DMS153 (cell line): Measurements from ENCODE around the gene OR2T34.
"Not testable (repeated sequence)": the region's sequence is repeated elsewhere in the genome, so short reads cannot be mapped to it uniquely, and the experiment has no call there.

Source experiments
- DNase-seq: peaks from one replicate; lab custom pipeline; 2025; lab: John Stamatoyannopoulos, UW

Gene OR2T34, protein sequence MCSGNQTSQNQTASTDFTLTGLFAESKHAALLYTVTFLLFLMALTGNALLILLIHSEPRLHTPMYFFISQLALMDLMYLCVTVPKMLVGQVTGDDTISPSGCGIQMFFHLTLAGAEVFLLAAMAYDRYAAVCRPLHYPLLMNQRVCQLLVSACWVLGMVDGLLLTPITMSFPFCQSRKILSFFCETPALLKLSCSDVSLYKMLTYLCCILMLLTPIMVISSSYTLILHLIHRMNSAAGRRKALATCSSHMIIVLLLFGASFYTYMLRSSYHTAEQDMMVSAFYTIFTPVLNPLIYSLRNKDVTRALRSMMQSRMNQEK

DNA sequence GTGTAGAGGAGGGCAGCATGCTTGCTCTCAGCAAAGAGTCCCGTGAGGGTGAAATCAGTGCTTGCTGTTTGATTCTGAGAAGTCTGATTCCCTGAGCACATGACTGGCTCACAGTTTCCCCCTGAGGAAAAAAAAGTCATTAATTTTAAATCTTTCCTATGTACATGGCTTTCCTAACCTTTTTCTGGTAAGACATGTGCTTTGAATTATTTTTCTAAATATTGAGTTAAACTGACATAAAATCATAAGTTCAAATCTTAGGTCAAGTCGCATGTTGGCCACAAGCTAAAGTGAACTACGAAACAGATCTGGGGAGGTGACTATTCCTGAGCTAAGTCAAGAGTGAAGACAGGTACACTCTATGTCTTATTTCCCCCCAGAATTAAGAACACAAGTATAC, at the start of gene OR2T34:
Gene OR2T34 (minus strand): TSS at position 101 of the 400 bp plus-strand sequence. CDS start 0 bp downstream, at position 101.
- DNase-seq = not testable (repeated sequence)

DNA sequence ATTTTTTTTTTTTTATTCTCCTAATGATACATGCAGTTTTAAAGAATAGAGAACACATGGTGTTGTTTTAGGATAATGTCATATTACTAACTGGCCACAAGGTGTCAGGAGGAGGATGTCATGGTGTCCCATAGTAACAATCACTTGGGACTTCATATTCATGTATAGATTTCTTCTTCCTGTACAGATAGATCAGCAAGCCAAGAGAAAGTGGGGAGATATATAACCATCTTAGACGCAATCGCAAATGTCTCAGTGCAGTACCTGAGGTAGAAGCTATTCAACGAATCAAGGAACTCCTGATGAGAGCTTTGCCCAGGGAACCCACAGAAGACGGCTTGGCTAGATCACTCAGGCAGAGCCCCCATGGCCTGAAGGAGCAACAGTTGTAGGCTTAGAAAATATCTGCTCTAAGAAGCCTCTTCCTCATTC, 48.0 kb upstream of the OR2T34 start:
- DNase-seq = peak; percentile 53

DNA sequence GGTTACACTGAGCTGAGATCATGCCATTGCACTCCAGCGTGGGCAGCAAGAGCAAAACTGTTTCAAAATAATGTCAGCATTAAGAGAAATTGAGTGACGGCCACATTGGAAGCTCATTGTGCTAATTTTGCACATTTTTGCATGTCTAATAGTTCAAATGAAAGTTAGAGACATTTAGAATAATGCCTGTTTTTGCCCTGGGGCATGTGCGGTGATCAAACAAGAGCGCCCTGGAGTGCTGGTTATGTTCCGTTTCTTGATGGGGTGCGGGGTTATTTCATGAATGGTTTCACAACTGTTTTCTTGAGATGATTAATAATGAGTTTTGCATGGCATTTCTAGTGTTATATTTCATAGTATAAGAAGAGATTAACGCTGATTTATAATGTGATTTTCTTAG, 47.2 kb upstream of the OR2T34 start:
- no peak for DNase-seq

DNA sequence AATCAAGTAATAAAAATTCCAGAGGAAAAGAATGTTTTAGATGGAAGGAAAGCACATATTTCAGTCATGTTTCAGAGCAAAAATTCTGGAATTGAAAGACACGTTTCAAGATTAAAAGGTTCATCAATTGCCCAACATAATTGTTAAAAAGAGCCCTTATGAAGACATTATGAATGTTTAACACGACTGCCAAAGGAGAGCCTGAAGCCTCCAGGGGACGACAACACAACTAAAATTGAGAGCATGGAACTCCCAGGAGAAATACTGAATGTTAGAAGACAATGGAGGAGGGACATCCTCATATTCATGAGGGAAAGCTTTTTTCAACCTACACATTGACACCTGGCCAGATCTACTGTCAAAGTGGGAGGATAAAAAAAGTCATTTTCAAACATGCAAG, 44.3 kb upstream of the OR2T34 start:
- DNase-seq = peak; percentile 47

DNA sequence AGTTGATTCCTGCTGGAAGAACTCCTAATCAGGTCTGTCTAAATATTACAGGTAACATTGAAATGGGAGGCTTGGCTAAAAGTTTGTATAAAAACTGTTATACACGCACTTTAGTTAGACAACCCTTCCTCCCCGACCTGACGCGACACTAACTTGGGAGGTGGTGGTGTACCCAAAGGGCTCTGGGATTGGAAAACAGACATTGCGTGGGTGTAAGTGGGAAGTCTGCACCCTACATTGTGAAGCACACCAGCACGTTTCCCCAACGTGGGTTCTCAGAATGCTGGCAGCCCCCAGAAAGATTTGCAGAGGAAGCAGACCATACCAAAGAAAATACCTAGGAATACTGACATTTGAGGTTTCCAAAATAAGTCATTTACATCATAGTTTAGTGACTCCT, 43.6 kb upstream of the OR2T34 start:
- DNase-seq = no peak

DNA sequence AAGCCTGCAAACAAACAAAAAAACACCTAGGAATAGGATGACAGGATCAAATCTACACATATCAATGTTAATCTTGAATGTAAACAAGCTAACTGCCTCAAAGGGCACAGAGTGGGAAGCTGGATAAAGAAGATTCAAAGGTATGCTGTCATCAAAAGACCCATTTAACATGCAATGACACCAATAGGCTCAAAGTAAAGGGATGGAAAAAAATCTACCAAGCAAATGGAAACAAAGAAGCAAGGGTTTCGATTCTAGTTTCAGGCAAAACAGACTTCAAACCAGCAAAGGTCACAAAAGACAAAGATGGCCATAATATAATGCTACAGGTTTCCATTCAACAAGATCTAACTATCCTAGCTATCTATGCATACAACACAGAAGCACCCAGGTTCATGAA, 39.2 kb upstream of the OR2T34 start:
- DNase-seq = no peak

DNA sequence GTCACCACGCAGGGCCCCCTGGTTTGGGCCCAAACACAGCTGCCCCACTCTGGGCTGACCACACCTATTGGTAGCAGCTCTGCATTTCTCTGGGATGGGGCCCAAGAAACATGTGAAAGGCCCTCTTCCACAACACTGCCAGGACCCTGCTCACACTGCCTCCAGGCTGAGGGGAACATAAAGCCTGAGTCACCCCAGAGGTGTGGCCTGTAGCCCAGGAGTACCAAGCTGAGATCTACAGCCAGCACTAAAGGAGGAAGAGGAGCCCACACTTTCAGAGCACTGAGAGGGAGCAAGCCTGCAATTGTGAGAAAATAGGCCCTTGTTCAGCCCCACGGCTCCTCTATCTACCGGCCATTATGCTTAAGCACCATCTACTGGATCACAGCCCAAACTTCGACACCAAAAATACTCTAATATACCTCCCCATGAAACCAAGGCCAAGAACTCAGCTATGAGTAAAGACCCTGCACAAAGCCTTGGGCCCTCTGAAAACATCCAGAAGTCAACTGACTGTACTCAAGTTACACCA, 37.4 kb upstream of the OR2T34 start:
- DNase-seq = no peak

DNA sequence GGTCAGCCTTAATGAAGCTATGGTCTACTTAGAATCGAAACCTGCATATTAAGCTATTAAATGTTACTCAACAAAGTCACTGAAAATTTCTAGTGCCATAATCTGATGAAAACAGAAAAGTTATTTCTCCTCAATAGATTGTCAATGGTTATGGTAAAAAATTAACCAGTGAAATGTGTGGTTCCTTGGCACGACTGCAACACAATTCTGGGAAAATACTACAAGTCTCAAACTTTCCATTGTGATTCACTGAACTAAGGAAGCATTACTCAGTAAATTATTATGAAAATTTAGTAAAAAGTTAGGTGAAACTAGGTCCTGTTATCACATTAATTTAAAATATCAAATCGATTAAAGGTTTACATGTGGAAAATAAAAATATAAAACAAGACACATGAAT, 35.7 kb upstream of the OR2T34 start:
- no peak for DNase-seq

DNA sequence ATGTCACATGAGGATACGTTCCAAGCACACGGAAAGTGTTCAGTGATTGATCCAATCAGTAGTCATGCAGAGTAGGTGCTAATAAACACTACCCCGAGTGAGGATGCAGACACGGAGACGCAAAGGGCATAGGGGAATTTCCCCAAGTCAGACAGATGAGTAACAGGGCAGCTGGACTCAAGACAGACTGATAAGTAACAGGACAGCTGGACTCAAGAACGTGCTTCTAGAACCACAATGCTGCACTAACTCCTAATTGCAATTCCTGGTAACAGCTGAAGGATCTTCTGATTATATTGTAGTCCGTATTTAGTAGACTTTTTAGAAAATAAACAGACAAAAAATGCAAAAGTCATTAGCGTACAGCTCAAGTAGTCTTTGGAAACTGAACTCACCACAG, 24.8 kb upstream of the OR2T34 start:
- no peak for DNase-seq

DNA sequence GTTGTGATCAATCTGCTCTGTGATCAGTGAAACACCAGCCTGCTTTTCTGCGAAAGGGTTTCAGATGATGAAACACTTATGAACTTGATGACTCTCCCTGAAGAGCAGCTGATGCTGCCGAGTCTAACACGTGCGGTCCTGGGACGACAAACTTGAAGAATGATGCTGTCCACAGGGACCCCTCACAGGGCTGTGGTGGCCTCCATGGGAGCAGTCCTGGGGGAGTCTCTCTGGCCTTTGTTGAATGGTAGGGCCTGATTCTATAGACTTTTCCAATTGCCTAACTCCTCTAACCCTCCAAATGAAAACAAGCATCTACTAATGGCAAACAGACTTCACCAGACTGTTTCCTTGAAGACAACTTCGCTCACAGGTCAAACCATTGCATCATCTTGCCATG, 23.0 kb upstream of the OR2T34 start, which contains the start of gene OR2T10:
Gene OR2T10 (minus strand): TSS at position 112 of the 400 bp plus-strand sequence. CDS start 3,932 bp downstream, outside the sequence.
- no peak for DNase-seq

DNA sequence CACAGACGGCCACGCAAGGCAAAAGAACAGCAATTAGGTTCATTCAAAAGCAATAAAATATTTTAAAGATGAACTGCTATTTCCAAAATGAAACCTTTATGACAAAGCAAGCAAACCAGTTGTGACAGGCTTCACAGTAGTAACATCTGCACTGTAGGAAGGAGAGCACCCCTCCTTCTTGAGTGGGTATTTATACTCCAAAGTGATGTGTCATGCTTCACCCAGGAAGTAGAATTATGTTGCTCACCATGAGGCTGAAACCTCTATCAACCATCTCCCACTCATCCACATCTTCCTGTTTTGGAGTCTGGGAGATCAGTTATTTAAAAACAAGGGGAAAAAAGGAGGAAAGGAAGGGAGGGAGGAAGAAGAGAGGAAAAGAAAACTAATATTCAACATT, 22.1 kb upstream of the OR2T34 start:
- peak; percentile 13 for DNase-seq

DNA sequence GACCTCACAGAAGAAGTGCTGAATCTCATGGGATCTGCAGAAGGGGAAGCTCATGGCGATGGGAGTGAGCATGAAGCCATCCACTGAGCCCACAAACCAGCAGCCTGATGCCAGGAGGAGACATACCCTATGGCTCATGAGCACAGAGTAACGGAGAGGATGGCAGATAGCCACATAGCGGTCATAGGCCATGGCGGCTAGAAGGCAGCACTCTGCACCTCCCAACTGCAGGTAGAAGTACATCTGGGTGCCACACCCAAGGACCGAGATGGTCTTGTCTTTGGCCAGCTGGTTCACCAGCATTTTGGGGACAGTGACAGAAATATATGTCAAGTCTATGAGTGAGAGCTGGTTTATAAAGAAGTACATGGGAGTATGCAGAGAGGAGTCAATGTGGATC, 18.7 kb upstream of the OR2T34 start:
- no peak for DNase-seq

DNA sequence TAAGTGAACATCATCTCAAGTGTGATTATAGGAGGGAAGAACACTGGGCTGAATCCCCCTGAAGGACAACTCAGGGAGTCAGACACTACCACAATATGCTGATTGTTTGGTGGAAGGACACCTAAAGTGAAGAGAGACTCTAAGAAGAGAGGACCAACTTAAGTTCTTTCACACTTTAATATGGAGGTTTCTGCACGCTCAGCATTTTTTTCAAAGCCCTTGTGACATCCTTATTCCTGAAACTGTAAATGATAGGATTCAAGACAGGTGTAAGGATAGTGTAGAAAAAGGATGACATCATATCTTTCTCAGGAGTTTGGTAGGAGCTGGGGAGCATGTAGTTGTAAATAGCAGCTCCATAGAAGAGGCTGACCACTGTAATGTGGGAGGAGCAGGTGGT, 18.1 kb upstream of the OR2T34 start:
- no peak for DNase-seq

DNA sequence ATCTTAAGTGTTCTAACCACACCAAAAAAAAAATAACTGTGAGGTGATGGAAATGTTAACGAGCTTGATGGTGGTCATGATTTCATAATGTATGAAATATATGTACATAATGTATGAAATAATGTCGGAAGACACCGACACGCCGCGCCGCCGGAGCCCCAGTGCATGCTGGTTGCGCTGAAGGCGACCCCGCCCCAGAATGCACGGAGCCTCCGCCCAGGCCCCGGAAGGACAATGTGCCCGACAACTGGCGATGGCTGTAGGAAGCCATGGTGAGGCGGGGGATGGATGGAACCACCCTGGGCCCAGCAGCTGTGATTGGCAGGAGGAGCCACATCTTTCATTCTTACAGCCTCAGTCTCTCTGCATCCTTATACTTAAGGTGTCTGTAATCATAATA, 15.5 kb upstream of the OR2T34 start:
- DNase-seq = no peak

DNA sequence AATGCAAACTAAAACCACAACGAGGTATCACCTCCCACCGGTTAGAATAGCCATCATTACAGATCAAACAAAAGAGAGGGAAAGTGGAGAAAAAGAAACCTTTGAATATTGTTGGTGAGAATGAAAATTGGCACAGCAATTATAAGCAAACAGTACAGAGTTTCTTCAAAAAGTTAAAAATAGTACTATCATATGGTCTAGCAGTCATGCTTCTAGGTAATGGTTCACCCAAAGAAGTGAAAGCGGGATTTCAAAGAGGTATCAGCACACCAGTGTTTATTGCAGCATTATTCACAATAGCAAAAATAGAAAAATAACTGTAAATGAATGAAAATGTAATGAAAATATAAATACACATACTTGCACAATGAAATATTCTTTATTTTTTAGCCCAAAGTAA, 14.8 kb upstream of the OR2T34 start:
- no peak for DNase-seq

DNA sequence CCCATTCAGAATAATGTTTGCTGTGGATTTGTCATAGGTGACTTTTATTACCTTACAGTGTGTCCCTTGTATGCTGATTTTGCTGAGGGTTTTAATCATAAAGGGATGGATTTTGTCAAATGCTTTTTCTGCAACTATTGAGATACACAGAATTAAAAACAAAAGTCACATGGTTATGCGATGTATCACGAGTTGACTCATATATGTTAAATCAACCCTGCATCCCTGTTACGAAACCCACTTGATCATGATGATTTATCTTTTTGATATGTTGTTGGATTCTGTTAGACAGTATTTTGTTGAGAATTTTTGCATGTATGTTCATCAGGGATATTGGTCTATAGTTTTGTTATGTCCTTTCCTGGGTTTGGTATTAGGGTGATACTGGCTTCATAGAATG, 10.7 kb upstream of the OR2T34 start:
- DNase-seq = no peak

DNA sequence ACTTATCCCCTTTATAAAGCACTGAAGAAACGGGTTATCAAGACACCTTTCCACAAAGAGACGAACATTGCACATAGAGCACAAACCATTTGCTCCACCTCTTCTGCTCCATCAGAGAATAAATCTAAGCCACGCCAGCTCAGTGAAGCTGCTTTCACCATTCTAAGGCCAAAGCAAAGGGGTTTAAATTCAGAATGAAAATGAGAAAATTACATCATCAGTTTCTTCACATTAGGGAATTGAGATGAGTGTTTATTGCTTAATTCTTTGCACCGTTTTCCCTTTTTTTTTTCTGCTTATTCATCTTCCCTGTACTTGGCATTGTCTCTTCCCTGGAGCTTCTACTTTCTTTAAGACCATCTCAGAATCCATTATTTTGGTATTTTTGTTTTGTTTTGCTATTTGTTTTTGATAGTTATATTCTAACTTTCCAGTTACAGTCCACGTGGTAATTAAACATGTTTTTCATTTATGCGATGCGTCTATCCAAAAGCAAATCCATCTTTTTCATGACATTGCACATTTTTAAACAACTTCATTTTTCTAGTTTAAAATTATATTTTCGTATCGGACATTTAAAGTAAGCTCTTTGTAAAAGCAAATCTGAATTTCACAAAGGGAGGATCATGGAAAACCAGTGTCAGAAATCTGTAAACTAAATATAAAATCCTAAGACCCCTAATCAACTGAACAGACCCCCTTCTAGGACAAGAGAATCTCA, 1.9 kb upstream of the OR2T34 start:
- no peak for DNase-seq

DNA sequence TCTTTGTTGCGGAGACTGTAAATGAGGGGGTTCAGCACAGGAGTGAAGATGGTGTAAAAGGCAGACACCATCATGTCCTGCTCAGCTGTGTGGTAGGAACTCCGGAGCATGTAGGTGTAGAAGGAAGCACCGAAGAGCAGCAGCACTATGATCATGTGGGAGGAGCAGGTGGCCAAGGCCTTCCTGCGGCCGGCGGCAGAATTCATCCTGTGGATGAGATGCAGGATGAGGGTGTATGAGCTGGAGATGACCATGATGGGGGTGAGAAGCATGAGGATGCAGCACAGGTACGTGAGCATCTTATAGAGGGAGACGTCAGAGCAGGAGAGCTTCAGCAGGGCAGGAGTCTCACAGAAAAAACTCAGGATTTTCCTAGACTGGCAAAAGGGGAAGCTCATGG, 701 bp downstream of the OR2T34 start:
- not testable (repeated sequence) for DNase-seq

DNA sequence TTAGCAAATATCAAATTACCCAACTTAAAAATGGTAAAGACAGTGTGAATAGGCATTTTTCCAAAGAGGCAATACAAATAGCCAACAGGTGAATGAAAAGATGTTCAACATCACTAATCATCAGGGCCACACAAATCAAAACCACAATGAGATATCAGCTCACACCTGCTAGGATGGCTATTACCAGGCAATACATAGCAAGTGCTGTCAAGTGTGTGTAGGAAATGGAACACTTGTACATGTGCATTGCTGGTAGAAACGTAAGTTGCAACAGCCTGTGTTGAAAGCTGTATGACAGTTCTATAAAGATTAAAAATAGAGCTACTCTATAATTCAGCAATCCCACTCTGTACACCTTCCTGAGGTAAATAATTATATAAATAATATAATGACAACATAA, 2.5 kb downstream of the OR2T34 start:
- DNase-seq = not testable (repeated sequence)

DNA sequence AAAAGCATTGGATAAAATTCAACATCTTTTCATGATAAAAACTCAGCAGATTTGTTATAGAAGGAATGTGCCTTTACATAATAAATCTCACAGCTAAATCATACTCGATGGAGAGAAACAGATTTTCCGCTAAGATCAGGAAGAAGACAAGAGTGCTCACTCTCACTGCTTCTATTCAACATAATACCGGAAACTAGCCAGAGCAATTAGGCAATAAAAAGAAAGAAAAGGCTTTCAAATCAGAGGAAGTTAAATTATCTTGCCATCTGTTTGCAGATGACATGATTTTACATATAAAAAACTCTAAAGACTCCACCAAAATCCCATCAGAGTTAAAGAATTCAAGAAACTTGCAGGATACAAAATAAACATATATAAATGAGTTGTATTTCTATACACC, 3.7 kb downstream of the OR2T34 start:
- peak; percentile 11 for DNase-seq

DNA sequence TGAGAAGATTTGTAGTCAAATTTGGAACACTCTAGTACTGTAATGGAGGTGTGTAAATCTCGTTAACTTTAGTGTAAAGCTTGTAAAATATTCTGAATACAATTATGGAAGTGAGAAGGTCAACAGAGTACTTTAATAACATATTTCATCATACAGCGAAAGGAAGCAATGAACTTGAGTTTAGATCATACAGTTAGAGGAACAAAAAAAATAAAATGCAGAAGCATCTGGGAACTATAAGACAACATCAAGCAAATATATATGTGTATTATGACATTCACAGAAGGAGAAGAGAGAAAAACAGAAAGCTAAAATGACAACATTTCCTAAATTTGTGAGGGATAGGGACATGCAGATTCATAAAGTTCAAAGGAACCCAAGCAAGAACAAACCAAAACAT, 5.5 kb downstream of the OR2T34 start:
- DNase-seq = not testable (repeated sequence)

DNA sequence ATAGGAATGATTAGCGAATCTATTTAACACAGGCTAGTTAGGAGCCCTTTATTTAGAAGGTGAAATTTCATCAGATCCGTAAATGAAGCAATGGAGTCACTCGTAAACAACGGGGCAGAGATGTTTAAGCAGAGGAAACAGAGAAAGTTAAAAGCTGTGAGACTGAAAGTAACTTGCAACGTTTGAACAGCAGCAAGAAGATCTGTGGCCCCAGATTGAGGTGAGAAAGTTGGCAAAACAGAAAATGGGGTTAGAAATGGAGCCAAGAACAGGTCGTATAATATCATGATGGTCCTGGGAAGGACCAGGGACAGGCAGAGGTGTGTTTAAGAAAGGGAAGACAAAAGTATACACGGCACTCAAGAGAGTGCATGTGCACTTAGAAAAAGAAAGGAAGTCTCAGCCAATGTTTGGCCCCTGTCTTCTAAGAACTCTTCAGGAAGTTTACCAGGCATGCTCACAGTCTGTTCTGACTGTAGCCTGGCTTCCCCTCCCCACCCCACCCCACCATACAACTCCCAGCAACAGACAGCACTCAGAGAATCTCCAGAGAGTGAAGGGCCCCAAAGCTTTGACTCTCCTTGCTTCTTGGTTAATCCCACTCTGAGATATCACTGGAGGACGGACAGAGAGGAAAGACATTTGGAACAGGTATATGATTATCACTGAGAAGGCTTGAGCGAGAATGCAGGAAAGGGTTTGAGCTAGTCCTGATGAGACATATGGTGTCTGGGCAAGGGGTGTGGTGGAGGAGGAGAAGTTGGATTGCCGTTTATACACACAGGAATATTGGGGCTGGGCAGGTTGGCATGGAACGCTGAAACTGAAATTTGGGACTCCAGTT, 8.8 kb downstream of the OR2T34 start:
- not testable (repeated sequence) for DNase-seq
